Measurements from ENCODE around the gene MAF. TPM values are rescaled to one million over a fixed set of nuclear protein-coding genes. Genes with fewer than 3 reads are reported as not detected.

MAF gene
- total RNA-seq, 1 donor from 2014 or later = 84.3 TPM

DNA sequence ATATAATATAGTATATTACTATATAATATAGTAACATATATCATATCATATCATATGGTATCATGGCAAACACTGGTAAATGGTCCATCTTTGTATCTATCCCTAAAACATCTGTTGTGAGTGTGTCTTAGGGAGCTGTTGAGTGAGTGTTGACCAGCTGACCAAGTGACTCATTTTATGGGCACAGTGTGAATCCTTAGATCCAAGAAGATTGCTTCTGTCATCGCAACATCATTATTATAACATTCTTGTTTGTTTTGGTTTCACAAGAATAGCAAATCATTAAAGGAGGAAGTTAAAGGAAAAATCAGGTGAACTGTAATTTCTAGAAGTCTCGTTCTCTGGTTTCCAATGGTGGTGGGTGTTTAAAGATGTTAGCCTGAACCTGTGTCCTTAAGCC, 11.7 kb upstream of the MAF start:
- no peak for DNase-seq (ENCODE audit: low spot score)

DNA sequence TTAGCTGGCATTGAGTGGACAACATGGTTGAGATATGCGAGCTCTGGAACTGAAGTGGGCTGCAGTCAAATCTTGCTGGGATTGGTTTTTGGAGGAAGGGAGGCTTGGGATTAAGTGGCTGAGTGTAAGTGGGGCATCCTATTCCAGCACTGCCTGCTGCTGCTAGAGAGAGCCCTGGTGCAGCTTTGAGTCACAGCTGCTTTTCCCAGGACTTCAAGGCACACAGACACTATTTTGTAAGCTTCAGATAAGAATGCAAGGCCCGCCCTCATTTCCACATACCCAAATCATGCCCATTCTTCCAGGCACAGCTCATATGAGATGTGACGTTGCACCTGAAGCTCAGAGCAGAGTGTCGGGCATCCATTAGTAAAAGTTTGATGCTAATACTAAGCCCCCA, 10.2 kb upstream of the MAF start:
- DNase-seq (ENCODE audit: low spot score) = no peak

DNA sequence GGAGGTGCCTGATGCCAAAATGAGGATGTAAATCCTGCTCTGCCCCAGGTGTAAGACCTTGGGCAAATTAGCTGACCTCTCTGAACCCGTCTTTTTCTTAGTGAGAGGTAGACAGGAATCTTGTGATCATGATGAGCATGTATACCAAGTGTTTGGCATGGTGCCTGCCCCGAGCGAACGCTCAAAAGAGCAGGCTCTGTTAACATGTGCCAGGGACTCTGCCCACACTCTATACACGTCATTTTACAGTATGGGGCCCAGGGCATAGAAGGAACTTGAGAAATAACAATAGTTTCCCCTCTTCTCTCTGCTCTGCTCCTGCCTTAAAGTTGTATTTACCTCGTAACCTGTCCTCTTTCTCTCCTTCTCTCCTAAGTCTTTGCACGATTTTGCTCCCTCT, 9.3 kb upstream of the MAF start:
- no peak for DNase-seq (ENCODE audit: low spot score)

DNA sequence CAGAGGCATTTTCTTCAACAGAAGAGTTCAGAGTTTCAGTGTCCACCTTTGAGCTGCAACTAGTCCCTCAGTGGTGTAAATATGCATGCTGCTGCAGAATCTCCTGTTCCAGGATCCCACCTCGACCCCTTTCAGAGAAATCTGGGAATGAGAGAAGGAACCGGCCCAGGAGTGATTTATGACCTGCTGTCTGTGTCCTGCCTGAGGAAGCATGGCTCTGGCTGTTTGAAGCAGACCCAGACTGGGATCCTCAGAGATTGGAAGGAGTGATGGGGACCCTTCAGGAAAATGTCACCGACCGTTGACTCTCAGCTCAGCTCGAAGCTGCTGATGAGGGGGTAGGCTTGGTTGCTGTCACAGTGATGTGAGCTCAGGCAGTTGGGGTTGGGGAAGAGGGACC, 8.4 kb upstream of the MAF start:
- no peak for DNase-seq (ENCODE audit: low spot score)

DNA sequence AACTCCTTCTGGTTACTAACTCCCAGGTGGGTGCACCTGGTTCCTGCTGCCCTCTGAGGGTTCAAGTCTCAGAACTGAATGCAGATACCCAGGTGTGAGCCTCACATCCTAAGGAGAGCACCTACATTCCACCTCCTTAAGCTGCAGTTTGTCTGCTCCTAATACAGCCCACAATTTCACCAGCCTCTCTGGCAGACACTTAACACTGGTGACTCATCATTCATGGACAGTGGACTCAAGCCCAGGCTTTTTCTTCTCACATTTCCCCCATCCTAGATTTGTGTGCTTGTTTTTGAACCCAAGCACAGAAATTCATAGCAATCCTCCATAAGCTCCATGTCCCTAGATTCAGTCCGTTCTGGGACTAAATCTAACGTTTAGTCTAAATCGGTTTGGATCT, 7.0 kb upstream of the MAF start:
- no peak for DNase-seq (ENCODE audit: low spot score)

DNA sequence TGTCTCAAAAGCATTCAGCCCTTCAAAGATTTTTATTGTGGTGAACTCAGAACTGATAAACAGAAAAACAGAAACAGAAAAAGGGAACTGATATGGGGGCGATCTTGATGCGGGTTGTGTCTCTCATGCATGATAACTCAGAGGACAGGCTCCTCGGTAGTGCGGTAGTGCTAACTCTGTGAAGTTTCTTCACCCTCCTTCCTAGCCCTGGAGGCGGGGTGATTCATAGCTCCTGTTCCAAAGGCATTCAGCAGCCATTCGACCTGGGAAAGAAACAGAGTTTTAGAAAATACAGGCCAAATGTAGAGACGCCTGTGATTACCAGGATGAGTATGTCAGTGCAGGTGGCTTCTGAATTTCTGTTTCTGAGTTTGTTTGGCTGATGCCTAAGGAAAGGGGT, 5.5 kb upstream of the MAF start:
- DNase-seq (ENCODE audit: low spot score) = no peak

DNA sequence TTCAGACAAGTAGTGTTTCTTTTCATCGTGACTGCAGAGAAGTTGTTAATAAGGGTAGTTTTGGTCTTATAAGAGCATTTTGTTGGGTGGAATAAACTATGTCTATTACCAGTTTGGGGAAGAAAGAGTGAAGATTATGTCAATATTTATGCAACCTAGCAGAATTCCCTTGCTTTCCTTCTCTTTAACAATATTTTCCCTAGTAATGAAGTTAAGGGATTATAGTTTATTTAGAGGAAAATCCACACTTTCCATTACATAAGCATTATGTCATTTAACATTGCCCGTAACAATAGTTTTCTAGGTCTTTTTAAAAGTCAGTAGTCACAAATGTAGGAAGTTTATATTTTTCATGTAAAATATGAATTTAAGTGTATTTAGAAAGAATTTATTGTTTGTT, 2.5 kb upstream of the MAF start:
- no peak for DNase-seq (ENCODE audit: low spot score)

DNA sequence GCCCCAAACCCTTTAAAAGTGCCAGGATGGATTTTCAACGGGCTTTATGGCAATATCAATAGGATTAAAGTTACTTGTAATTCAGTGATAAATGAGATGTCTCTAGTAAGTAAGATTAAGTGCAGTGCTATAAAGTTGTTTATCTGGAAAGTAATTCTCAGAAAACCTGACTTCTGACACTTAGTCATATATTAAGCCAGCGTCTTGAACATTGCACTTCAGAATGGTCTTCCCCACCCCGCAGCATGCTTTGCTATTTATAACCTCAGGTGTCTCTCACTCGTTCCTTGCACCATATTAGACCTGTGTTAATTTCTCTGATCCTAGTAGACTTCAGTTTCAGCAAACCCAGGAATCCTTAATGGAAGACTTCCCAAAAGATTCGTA, 2.1 kb upstream of the MAF start:
- DNase-seq (ENCODE audit: low spot score) = no peak

DNA sequence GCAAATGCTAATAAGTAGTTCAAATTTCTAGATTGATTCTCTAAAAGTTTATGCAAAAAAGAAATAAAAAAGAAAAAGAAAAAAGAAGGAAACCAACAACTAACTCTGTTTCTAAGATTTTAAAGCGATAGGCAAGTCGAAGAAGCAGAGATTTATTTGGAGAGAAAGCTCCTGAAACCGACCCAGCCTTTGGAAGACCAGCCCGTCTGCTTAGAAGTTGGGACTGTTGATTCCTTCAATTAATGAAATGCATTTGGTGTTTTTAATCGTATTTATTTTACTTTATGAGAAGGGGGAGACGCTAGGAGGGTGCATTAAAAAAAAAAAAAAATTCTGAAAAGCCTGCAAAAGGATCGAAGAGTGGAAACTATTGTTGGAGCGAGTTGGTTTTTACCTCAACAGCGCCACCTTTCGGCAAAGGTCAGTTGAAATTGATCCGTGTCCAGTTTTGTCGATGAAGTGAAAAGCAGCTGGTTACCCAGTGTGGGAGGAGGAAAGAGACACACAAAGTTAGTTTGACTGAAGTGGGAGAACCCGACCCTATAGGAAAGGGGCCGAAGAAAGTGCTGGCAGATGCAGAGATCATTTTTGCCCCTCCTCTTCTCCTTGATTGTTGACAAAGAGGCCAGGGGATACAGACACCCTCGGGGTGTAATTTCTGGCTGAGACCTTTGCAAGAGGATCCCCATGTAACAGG, 1.5 kb upstream of the MAF start:
- peak; percentile 89 for DNase-seq (ENCODE audit: low spot score)

DNA sequence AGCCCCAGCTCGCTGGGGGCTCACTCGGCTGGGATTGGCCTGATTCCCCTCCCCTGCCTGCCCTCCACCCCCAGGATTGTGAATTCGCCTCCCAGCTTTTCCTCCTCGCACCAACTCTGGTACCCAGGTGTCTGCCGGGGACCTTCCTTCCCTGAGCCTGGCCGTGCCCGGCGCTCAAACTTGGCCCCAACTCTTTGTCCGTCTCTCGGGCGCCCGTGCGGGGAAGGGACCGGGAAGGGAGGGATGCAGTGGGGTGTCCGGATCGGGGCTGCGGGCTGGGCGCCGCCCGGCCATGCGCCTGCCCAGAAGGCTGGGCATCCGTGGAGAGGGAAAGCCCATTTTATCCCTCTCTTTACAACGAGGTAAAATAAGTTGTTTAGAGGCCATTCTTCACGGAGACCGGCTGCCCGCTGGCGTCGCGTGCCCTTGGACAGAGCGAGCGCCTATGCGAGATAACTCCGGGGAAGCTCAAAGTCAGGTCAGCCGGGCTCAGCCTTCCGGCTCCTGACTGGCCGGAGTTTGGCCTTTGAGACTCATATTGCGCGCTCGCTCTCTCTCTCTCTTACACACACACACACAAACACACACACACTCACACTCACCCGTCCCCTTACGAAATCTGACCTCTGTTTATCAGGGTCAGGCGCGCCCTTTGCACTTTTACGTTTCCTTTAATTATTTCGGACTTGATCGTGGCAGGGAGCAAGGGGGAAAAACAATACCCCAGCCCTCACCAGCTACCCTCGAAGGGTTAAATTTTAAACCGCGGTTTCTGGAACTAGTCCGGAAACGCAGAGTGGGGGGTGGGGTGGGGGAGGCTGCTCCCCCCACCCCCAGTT, 774 bp upstream of the MAF start:
- DNase-seq (ENCODE audit: low spot score) = peak; percentile 71

DNA sequence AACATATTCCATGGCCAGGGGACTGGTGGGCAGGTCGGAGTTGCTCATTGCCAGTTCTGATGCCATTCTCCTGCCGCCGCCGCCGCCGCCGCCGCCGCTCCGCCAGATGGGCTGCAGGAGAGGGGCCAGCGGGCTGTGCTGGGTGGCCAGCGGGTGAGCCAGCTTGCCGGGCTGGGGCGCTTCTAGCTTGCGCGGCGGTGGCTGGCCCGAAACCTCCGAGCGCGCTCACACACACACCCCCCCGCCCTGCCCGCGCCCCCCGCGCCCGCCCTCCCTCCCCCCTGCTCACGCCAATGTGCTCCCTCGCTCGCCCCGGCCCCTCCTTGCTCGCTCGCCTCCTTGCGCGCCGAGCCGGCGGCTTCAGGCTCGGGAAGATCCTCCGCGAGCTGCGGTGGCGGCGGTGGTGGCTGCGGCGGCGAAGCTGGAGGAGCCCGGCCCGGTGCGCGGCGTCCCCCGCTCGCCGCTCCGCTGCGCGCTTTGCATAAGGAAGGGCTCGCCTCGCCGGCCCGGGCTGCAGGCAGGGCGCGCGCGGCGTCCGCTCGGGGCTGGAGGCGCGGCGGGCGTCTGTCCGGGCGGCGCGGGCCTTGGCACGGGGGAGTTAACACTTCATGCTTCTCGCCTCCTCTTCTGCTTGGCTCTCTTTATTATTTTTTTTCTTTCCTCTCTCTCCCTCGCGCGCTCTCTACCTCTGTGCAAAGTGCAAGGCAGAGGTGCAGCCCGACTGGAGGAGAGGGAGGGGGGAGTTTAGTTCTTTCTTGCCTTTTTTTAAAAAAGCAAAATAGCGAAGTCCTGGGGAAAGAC, 500 bp downstream of the MAF start:
- peak; percentile 61 for DNase-seq (ENCODE audit: low spot score)

DNA sequence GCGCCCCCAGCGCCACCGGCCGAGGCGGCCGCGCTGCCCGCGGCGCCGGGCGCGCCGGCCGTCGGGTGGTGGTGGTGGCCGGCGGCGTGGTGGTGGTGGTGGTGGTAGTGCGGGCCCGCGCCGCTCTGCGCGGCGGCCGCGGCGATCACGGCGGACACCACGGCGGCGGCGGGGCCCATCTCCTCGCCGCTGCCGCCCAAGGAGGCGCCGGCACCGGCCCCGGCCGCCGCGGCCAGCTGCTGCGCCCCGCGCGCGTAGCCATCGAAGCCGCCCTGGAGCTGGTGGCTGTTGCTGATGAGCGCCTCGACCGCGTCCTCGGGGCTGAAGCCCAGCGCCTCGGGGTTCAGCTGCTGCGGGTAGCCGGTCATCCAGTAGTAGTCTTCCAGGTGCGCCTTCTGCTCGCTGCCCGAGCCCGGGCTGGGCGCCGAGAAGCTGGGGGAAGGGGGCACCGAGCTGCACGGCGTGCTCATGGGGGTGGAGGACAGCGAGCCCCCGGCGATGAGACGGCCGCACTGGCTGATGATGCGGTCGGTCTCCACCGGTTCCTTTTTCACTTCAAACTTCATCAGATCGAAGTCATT, 1.2 kb downstream of the MAF start:
- no peak for DNase-seq (ENCODE audit: low spot score)

DNA sequence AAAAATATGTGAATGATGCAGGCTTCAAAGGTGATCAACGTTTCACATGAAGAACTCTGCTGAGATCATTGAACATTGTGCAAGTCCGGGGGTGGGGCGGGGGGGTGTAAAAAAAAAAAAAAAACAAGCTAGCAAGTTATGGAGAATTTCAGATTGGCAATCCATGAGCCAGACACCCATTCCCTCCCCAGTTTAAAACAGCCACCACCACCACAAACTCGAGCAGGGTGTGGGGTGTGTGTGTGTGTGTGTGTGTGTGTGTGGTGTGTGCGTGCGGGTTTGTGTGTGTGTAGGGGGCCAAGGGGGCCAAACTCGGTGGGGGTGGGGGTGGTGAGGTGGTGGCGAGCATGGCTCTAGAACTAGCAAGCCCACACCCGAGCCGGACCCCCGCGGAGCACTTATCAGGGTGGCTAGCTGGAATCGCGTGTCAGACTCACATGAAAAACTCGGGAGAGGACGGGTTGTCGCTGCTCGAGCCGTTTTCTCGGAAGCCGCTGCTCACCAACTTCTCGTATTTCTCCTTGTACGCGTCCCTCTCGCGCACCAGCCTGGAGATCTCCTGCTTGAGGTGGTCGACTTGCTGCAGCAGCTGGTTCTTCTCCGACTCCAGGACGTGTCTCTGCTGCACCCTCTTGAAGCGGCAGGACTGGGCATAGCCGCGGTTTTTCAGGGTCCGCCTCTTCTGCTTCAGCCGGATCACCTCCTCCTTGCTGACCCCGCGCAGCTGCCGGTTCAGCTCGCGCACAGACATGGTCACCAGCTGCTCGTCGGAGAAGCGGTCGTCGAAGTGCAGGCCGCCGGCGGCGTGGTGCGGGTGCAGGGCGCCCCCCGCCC, 2.0 kb downstream of the MAF start:
- peak; percentile 61 for DNase-seq (ENCODE audit: low spot score)

DNA sequence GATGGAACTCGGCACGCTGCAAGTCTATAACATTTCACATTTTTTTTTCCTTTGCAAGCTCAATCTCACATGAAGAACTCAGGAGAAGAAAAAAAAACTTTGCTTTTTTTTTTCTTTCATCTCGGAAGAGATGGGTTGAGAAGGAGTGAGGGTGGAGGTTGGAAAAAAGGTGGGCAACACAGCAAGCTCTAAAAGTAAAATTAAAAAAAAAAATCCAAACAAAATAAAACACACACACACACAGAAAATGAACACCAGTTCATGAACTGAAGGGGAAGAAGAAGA, 2.5 kb downstream of the MAF start:
- DNase-seq (ENCODE audit: low spot score) = no peak

DNA sequence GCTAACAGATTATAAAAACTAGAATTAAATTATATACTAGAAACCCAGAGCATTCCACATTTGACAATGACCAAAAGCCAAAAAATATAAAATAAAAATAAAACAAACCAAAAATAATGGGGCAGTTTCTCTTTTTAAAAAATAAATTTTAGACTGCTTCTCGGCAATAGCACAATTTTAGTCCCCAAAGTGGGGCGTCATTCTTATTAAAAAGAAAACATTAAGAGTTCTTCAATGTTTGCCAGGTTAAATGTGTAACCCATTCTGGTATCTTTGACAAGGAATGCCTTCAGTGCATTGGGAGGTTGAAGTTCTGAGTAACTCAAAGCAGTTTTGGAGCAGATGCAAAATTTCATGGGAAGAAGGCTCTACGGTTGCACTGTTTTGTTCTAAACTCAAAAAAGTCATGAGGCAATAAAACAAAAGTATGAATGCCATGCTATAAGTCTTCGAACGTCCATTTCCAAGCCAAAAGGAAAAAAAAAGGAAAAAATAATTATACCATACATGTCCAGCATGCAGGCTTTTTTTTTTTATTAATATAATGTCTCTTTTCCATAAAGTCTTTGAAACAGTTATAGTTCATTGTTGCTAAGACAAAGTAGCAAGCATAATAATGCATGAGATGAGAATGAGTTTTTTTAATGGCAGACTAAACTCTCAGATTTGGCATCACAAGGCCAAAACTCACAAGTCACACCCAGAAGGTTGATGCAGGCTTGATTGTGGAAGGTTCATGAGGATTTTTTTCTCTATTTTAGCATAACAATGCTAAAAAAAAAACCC, 3.1 kb downstream of the MAF start:
- no peak for DNase-seq (ENCODE audit: low spot score)

DNA sequence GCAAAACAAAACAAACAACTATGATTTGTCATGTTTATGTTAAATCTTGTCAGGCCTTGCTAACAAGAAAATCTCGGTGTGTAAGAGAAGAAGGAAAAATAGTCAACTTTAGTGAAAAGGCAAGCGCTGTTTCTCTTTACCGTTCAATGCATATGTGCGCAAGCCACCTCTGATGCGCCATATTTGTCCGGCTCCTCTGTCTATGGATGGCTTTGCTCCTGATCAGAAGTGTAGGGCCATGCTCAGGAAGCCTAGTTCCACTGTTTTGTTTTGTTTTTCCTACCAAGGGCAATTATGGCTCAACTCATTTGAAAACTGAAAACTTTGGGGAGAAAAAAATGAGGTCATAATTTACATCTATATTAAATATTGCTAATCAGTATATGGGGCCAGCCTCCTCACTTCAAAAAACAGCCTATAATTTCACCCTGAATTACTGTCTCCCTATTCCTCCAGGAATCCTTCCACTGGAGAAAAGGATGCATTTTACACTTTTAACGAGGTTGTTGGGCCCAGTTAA, 4.5 kb downstream of the MAF start:
- DNase-seq (ENCODE audit: low spot score) = no peak

DNA sequence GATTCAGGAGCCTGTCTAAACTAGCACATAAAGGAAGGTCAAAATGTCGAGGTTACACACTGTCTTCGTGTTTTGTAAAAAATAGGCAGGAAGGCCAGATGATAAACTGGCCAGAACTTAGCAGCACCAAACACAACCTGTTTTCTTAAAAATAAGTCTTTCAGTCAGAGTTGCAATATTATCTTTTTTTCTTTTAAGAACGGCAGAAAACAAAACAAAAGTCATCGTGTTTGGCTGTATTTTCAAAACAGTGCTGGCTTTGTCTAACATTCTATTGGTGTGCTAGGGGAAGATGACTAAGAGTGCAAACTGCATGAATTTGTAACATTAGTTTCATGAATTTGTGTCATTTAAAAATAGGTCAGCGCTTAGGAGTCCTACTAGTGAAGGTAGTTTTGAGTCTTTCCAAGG, 5.3 kb downstream of the MAF start:
- DNase-seq (ENCODE audit: low spot score) = no peak

DNA sequence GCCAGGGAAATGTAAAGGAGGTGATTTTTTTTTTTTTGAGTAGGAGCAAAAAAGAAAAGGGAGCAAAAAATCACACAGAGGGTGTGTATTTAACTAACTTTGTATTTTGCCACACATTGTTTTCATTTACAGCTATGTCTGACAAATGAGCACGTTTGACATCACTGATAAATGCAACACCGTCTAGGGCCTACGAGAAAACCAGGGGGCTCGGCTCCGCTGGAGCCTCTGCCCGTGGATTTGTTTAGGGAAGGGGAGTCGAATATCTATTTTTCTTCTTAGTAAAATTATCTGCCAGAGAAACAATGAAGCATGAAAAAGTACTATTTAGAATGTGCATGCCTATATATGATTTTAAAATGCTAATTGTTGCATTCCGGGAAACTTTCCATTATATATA, 6.8 kb downstream of the MAF start:
- DNase-seq (ENCODE audit: low spot score) = no peak

DNA sequence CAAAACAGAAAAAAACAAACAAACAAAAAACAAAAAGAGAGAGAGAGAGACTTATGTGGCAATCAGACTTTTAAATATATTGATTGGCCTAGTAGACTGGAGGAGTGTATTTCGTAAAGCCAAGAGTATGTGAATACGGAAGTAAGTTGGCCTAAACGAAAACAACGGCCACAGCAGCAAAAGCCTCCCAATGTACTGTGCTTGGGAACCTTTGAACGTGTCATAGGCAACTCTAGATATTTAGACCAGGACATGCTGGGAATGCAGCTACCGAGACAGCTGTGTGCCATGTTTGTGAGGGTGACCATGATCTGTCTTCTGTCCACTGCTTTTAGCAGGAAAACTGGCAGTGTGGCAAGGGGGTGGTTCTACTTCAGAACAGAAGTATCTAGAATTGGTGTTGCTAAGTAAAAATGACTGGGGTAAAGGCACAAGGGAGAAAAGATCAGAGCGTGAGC, 7.4 kb downstream of the MAF start:
- no peak for DNase-seq (ENCODE audit: low spot score)

DNA sequence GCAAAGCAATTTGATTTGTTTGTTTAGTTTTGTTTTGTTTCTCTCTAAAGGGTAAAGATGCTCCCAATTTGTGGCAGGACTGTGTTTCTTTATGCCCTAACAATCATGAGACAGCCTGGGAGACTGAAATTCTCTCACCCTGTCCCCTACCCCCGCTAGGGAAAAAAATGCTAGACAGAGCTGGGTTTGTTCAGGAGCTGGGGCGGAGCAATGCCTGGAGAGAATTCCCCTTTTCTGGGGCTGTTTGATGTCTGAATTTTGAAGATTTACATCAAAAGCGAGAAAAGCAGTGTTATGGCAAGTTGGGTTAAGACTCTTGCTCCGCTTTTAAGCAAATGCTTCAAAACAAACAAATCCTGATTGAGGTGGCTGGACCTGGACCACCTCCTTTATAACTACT, 8.4 kb downstream of the MAF start:
- no peak for DNase-seq (ENCODE audit: low spot score)
